Skin epidermis (tissue), 12 donors: ENCODE results near the gene SNRPN.
"Not testable (repeated sequence)": the region's sequence is repeated elsewhere in the genome, so short reads cannot be mapped to it uniquely, and the experiment has no call there.

Experiments
- H3K27ac ChIP-seq, 21 experiments: fragments of 200-600 bp; sonication (generic) in 11 of 21; one replicate each; pipeline ENCODE4 v1.5.0; 2020; ENCODE audit warnings: mild to moderate bottlenecking in 3 of 21, inconsistent platforms in 2 of 21, moderate library complexity in 2 of 21
- H3K4me3 ChIP-seq, 7 experiments: fragments of 200-600 bp; sonication (generic) in 2 of 7; one replicate each; pipeline ENCODE4 v1.5.0; 2020; ENCODE audit warnings: inconsistent platforms in 2 of 7, mild to moderate bottlenecking in 2 of 7, moderate library complexity in 1 of 7

Gene SNRPN

GRCh38 chr15:24966364-24967103, 11.7 kb downstream of the SNRPN start:
- H3K27ac ChIP-seq: no peak overlapping the region
- no peak overlapping the region for H3K4me3 ChIP-seq

GRCh38 chr15:24971052-24971451, 16.3 kb downstream of the SNRPN start:
- no peak overlapping the region for H3K4me3 ChIP-seq

GRCh38 chr15:24971772-24972171, 17.0 kb downstream of the SNRPN start:
- Histone ChIP-seq H3K27ac (no peak overlapping the region), H3K4me3 (no peak overlapping the region)

More at GRCh38 chr15:24971052-24971451, 16.3 kb downstream of the SNRPN start:
- H3K27ac ChIP-seq: no peak overlapping the region

GRCh38 chr15:24972707-24973106, 17.9 kb downstream of the SNRPN start:
- H3K4me3 ChIP-seq, H3K27ac ChIP-seq: not testable (repeated sequence)

- Histone ChIP-seq H3K27ac (no peak overlapping the region), H3K4me3 (no peak overlapping the region)
These were observed 22.1 kb downstream of the SNRPN start for GRCh38 chr15:24976932-24977331.

- H3K4me3 ChIP-seq: no peak overlapping the region
These were observed 22.9 kb downstream of the SNRPN start for GRCh38 chr15:24977686-24978085.

GRCh38 chr15:24985224-24985623, 30.4 kb downstream of the SNRPN start:
- Histone ChIP-seq H3K27ac (no peak overlapping the region), H3K4me3 (no peak overlapping the region)

More at GRCh38 chr15:24977686-24978085, 22.9 kb downstream of the SNRPN start:
- H3K27ac ChIP-seq: no peak overlapping the region

- Histone ChIP-seq H3K4me3 (no peak overlapping the region), H3K27ac (no peak overlapping the region)
These were observed 31.9 kb downstream of the SNRPN start for GRCh38 chr15:24986653-24987052.

- Histone ChIP-seq H3K4me3 (no peak overlapping the region), H3K27ac (no peak overlapping the region)
These were observed 64.6 kb downstream of the SNRPN start for GRCh38 chr15:25019434-25019833.

GRCh38 chr15:25022233-25022632, 67.4 kb downstream of the SNRPN start:
- no peak overlapping the region for H3K27ac ChIP-seq
- H3K4me3 ChIP-seq: no peak overlapping the region
